GM12878 (cell line): ENCODE data around the gene CROCC. TPM values are rescaled to one million over a fixed set of nuclear protein-coding genes. Genes with fewer than 3 reads are reported as not detected.
A peak's percentile ranks its signal among the peaks of the same experiment; 100 is the strongest.

Source experiments
- ATAC-seq: fragments of 200-7000 bp; cut with Tn5 transposase; 3 replicates; pipeline ENCODE4 v1.9.1; 2020; ENCODE audit warnings: mild to moderate bottlenecking, moderate library complexity
- BruUV-seq: library from RNA; stranded (reverse); fragments of 400-500 nt; replicated peaks from 2 replicates; lab custom pipeline; 2021; lab: Mats Ljungman, UMichigan
- CTCF ChIA-PET: fragments of 300-600 bp; sonication (Branson Sonifier 250); formaldehyde crosslinking; extraction: SDS; loops from one replicate; lab custom pipeline; 2021; ENCODE audit warnings: inconsistent platforms; lab: Yijun Ruan, JAX
- POLR2A ChIA-PET: fragments of 350-600 bp; formaldehyde crosslinking; extraction: SDS; loops from one replicate; lab custom pipeline; 2021; ENCODE audit warnings: inconsistent platforms; lab: Charles Lee
- RAD21 ChIA-PET: fragments of 300-600 bp; sonication (Branson Sonifier 250); formaldehyde crosslinking; loops from one replicate; lab custom pipeline; 2023; ENCODE audit warnings: antibody characterized with exemption; ENCODE audit not compliant: unreplicated experiment; lab: Charles Lee
- SMC1A ChIA-PET: fragments of 300-600 bp; sonication (Branson Sonifier 250); formaldehyde crosslinking; loops from one replicate; lab custom pipeline; 2023; ENCODE audit not compliant: unreplicated experiment, uncharacterized antibody; lab: Charles Lee
- DNase-seq: peaks from one replicate; pipeline ENCODE4 v3.0.0-alpha.2; 2011; ENCODE audit warnings: low read depth, low spot score
- FAIRE-seq: peaks from 3 replicates; lab custom pipeline; 2011; peaks lifted over from hg19 to GRCh38; lab: Jason Lieb, UNC
- H2AFZ ChIP-seq: 2 replicates; pipeline ENCODE4 v1.6.0; 2011; ENCODE audit warnings: low read depth, low read length, control low read depth; ENCODE audit not compliant: control insufficient read depth
- H3K27ac ChIP-seq: 2 replicates; pipeline ENCODE4 v1.5.1; 2011; ENCODE audit warnings: control low read depth; ENCODE audit not compliant: control insufficient read depth, insufficient read depth
- H3K27me3 ChIP-seq, 2 experiments: replicated peaks in 1 of 2; 2 replicates each; pipeline versions ENCODE4 v1.6.0 to v1.6.1; 2011; ENCODE audit warnings: low read length in 1 of 2; ENCODE audit not compliant: control insufficient read depth in 2 of 2, insufficient read depth in 2 of 2
- H3K36me3 ChIP-seq, 2 experiments: 2 replicates each; pipeline ENCODE4 v1.5.1; 2011; ENCODE audit warnings: low read length in 1 of 2; ENCODE audit not compliant: control insufficient read depth in 2 of 2, insufficient read depth in 2 of 2
- H3K4me1 ChIP-seq: 2 replicates; pipeline ENCODE4 v1.6.1; 2011; ENCODE audit warnings: mild to moderate bottlenecking, low read length, moderate library complexity, mixed read lengths; ENCODE audit not compliant: control insufficient read depth, insufficient read depth
- H3K4me2 ChIP-seq: 2 replicates; pipeline ENCODE4 v1.6.0; 2011; ENCODE audit warnings: control low read depth; ENCODE audit not compliant: control insufficient read depth, insufficient read depth
- H3K4me3 ChIP-seq: fragments of 200-600 bp; sonication (generic); 2 replicates; pipeline ENCODE4 v1.5.1; 2016
- H3K79me2 ChIP-seq: 2 replicates; pipeline ENCODE4 v1.6.0; 2011; ENCODE audit warnings: low read length; ENCODE audit not compliant: control insufficient read depth, insufficient read depth
- H3K9ac ChIP-seq: 2 replicates; pipeline ENCODE4 v1.8.0; 2011; ENCODE audit warnings: low read length, control low read depth, mixed read lengths; ENCODE audit not compliant: control insufficient read depth, insufficient read depth
- H3K9me3 ChIP-seq: replicated peaks from 3 replicates; pipeline ENCODE4 v1.5.1; 2011; ENCODE audit warnings: mild to moderate bottlenecking, low read length; ENCODE audit not compliant: control insufficient read depth, insufficient read depth
- H4K20me1 ChIP-seq: 2 replicates; pipeline ENCODE4 v1.6.0; 2011; ENCODE audit not compliant: control insufficient read depth, insufficient read depth
- POLR2AphosphoS5 ChIP-seq: IDR thresholded peaks from 2 replicates; pipeline ENCODE4 v1.6.1; 2011; ENCODE audit warnings: mild to moderate bottlenecking, low read length, inconsistent platforms
- POU2F2 ChIP-seq: IDR thresholded peaks from 3 replicates; pipeline ENCODE4 v1.6.1; 2011; ENCODE audit warnings: low read depth, mild to moderate bottlenecking, low read length, borderline replicate concordance
- RUNX3 ChIP-seq: IDR thresholded peaks from 2 replicates; pipeline ENCODE4 v1.6.1; 2012; ENCODE audit warnings: low read length, inconsistent platforms
- SPI1 ChIP-seq: IDR thresholded peaks from 2 replicates; pipeline ENCODE4 v1.6.1; 2011; ENCODE audit warnings: low read depth, mild to moderate bottlenecking, low read length, moderate library complexity, borderline replicate concordance; ENCODE audit not compliant: insufficient read depth
- TBL1XR1 ChIP-seq: IDR thresholded peaks from 2 replicates; pipeline ENCODE4 v1.6.1; 2012; ENCODE audit warnings: low read depth, low read length, improper control_type of control experiment
- WGBS: methylation state at CpG from one replicate; pipeline ENCODE4 v1.1.6; 2016; ENCODE audit warnings: low lambda C conversion rate; ENCODE audit not compliant: insufficient replicate concordance, insufficient coverage; ENCODE audit errors: missing lambda C conversion rate; 5-methylcytosine and 5-hydroxymethylcytosine counted together
- in situ Hi-C: fragments of 300-500 bp; cut with MboI; formaldehyde crosslinking; loops from 9 replicates; pipeline ENCODE4 v1.14.3; 2018; ENCODE audit warnings: mixed read lengths
- intact Hi-C: fragments of 100-400 bp; cut with micrococcal nuclease; formaldehyde crosslinking; loops from one replicate; pipeline ENCODE4 v1.14.2; 2022; ENCODE audit not compliant: unreplicated experiment
- polyA plus RNA-seq, 11 experiments: library from polyadenylated mRNA; depleted of rRNA in 4 of 11; unstranded in 6 of 11; stranded (reverse) in 5 of 11; fragments of >200 nt; fragmentation: Nextera tagmentation in 4 of 11; fragmentation: Illumina TruSeq in 1 of 11; extraction: Ambion mirVana in 4 of 11; extraction: Trizol in 1 of 11; gene quantifications; 1 replicate in 1 of 11; 2 replicates in 10 of 11; pipeline versions ENCODE4 v1.2.1 to v1.2.3, GENCODE V29; 2011 to 2016; ENCODE audit warnings: inconsistent platforms in 2 of 11, missing spikeins in 2 of 11, low read depth in 1 of 11
- total RNA-seq, 4 experiments: library from RNA; depleted of rRNA in 3 of 4; stranded (reverse); fragments of >200 nt in 3 of 4; fragmentation: Illumina TruSeq in 1 of 4; extraction: Trizol in 1 of 4; gene quantifications; 2 replicates each; pipeline versions ENCODE4 v1.2.1 to v1.2.3, GENCODE V29; 2013 to 2021
- TF ChIP-seq, protein P1 (sequence below): fragments of 450-650 bp; IDR thresholded peaks from 2 replicates; pipeline ENCODE4 v1.6.1; 2017; ENCODE audit warnings: low read depth, mild to moderate bottlenecking, moderate library complexity

Gene CROCC
- total and polyA plus RNA-seq, 10 of the 15 experiments (the other 5 are each of a cell fraction or from before 2014, with no cell fraction given) = 0.04 to 5.5 (median 2.3) TPM

DNA sequence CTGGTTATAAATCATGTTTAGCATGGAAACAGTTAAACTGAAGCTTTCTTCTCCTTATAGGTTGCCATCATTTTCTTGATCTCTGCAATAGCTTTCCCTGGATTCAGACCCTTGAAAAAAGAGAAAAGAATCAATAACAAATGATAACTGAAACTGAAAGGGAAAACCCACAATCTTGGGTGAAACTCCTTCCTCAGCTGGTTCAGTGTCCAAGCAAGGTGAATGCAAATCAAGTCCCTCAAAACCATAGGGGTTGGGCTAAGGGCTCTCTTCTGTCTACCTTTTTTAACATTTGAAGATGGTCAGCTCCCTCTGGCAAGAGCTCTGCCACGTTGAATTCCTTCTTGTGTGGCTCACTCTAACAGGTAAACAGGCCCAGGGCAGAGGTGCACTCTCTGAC, 97.1 kb downstream of the CROCC start:
- Histone ChIP-seq H3K27me3 (no peaks in the 10 kb centered on the region), H3K9ac (no peak overlapping the region), H2AFZ (no peak overlapping the region), H3K9me3 (no peaks in the 10 kb centered on the region), H3K4me3 (no peak overlapping the region), H3K27ac (peak overlapping the region; percentile 18; the same call in 1 of the 2 replicates), H3K4me1 (peaks cover 37% of the 10 kb centered on the region), H4K20me1 (no peaks in the 10 kb centered on the region), H3K4me2 (no peak overlapping the region), H3K36me3 (peaks cover 19 to 27% of the 10 kb centered on the region in 2 experiments), H3K79me2 (no peaks in the 10 kb centered on the region)
- TF ChIP-seq SPI1 (no peak), POU2F2 (0 out of 3 replicates have a peak, but pooled peaks have one; percentile 23), TBL1XR1 (no peak), POLR2AphosphoS5 (no peak), RUNX3 (peak; percentile 44)
- TF ChIP-seq, protein P1, sequence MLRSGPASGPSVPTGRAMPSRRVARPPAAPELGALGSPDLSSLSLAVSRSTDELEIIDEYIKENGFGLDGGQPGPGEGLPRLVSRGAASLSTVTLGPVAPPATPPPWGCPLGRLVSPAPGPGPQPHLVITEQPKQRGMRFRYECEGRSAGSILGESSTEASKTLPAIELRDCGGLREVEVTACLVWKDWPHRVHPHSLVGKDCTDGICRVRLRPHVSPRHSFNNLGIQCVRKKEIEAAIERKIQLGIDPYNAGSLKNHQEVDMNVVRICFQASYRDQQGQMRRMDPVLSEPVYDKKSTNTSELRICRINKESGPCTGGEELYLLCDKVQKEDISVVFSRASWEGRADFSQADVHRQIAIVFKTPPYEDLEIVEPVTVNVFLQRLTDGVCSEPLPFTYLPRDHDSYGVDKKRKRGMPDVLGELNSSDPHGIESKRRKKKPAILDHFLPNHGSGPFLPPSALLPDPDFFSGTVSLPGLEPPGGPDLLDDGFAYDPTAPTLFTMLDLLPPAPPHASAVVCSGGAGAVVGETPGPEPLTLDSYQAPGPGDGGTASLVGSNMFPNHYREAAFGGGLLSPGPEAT = no peak
- DNase-seq (no peak), ATAC-seq (peak; percentile 56; the same call in 2 of the 3 replicates), FAIRE-seq (no peak)
- intact Hi-C loops = no loop called here
- ChIA-PET SMC1A (interaction anchor here (0.5 to 1.4 kb wide), 4 partner anchors 9 to 1686 kb away, joined by 3 to 7 read pairs (median 4); no protein-coding TSS in a partner anchor), RAD21 (no interaction called here), CTCF (interaction anchor here (1.6 kb wide), 1 partner anchor 29 kb away, joined by 6 read pairs; no protein-coding TSS in a partner anchor), POLR2A (interaction anchor here (0.9 kb wide), 1 partner anchor 9 kb away, joined by 3 read pairs; no protein-coding TSS in a partner anchor)
- BruUV-seq = no TSS peak
- in situ Hi-C loops = no loop called here
- 25% methylated on average over 1 of the region's 1 CpG for WGBS
